COLO668 (cell line): ENCODE data around the gene DPM3.
"Not testable (repeated sequence)": the region's sequence is repeated elsewhere in the genome, so short reads cannot be mapped to it uniquely, and the experiment has no call there.

Source experiments
- DNase-seq: peaks from one replicate; lab custom pipeline; 2025; ENCODE audit not compliant: unreplicated experiment; lab: John Stamatoyannopoulos, UW

Gene DPM3

GRCh38 chr1:155126556-155127104, 13.7 kb downstream of the DPM3 start:
- peak; percentile 94 for DNase-seq

DNA sequence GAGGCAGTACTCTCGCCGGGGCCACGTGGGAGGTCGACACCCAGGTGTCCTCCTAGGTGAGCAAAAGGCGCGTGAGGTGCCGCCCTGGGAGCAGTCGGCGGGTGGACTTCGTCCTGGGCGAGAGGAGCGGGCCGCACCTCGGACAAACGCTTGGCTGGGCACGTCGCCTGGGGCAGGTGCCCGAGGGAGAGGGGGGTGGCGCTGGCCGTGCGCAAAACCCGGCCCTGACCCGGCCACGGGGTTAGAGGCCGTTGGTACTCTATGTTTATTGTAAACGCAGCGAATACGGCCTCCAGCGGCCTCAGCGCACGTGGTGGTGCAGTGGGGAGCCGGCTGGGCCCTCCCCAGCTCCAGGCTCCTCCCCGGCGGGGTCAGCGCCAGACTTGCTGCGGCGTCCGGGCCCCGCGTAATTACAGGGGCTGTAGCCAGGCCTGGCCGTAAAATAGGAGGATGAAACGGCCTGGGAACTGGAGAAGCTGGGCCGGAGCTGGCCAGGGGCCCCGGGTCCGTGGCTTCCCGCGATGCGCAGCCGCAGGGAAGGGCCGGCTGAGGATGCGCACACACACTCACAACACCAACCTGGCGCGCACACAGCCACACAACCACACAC, 14.3 kb downstream of the DPM3 start:
- DNase-seq, result peak; percentile 93

DNA sequence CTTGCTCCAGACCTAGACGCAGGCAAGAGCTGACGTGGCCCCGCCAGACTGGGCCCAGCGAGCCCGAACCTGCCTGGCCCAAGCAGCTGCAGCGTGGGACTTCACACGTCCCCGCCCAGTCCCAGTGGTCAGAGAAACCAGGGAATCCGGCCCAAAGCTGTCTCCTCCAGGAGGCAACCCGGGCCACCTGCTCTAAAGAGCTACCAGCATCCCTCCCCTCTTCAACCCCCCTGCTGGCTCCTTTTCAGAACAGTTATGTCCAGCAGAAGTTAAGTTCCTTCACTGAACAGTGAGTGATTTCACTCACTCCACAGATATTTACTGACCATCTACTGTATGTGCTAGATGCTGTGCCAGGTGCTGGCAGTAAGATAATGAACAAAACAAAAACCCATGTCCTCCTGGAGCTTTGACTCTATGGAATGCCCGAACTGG, 14.8 kb downstream of the DPM3 start:
- peak; percentile 56 for DNase-seq

GRCh38 chr1:155124503-155125463, 15.5 kb downstream of the DPM3 start:
- DNase-seq, result no peak

GRCh38 chr1:155123801-155124200, 16.5 kb downstream of the DPM3 start:
- DNase-seq, result no peak

GRCh38 chr1:155122308-155122707, 18.0 kb downstream of the DPM3 start:
- DNase-seq, result no peak

GRCh38 chr1:155121249-155121648, 19.1 kb downstream of the DPM3 start:
- no peak for DNase-seq

- no peak for DNase-seq
Observed at GRCh38 chr1:155120253-155120652, 20.1 kb downstream of the DPM3 start.

GRCh38 chr1:155118090-155118489, 22.2 kb downstream of the DPM3 start:
- DNase-seq, result not testable (repeated sequence)

DNA sequence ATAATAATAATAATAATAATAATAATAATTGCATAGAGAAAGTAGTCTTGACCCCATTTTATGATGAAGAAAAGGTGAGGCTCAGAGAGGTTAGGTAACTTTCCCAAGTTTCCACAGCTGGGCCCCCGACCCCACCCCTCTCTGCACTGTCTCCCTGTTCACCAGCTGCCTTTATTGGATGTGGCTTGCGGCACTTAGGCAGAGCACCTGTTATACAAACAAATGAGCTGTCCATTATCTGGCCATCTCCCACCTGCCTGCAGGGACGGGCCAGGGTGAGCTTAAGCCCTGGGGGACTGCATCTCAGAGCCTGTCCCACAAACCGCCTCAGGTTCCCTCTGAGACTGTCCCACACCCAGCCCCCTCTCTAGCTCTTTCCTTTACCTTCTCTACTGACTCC, 22.7 kb downstream of the DPM3 start:
- DNase-seq, result peak; percentile 83

GRCh38 chr1:155116113-155116764, 24.1 kb downstream of the DPM3 start:
- DNase-seq, result no peak

DNA sequence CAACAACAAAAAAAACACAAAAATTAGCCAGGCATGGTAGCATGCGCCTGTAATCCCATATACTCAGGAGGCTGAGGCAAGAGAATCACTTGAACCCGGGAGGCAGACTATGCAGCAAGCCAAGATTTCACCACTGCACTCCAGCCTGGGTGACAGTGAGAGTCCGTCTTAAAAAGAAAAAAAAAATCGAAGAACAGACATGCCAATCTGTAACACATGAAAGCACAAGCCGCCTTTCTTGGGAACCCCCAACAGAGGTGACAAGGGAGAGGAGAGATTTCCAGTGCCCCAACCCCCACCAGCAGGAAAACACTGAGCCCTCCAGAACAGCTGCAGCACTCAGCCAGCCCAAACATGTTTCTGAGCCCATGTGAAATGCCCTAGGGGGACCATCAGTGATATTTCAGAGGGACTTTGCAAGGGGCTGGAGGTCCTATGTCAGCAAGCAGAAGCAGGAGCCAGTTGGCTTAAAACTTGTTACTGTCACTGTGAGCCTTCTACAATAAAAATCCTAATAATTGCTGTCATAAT, 26.8 kb downstream of the DPM3 start:
- DNase-seq, result no peak

- no peak for DNase-seq
Observed at GRCh38 chr1:155110826-155111225, 29.5 kb downstream of the DPM3 start.

DNA sequence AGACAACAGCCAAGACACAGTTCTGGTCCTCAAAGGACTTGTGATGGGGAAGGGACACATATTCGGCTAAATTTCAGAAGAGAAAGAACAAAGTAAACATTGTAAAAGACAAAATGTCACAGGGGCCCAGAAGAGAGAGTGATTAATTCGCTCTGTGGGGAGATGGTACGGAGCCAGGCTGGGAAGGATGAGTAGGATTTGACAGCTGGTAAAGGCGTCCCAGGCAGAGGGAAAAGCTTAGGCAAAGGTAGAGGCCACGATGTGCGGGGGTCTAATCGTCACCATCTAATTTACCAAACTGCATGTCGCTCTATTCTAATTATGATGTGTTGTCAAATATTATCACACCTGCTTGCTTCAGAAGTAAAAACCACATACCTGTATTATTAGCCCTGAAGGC, 29.9 kb downstream of the DPM3 start:
- no peak for DNase-seq

DNA sequence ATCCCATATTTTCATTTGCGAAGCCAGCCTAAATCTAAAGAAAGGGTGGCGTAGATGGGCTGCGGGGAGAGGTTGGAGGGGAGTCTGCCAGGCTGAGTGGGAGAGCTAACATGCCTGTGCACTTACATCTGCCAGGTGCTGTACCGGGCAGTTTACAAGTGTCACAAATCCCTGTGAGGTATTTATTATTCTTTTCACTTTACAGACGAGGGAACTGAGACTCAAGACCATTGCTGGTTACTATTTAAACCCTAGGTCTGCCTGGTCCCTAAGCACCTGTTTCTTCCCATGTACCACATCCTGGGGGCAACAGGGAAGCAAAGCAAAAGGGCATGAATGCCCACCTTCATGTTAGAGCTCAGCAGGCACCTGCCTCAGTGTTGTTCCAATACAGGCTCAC, 32.0 kb downstream of the DPM3 start:
- no peak for DNase-seq

GRCh38 chr1:155107309-155108264, 32.7 kb downstream of the DPM3 start:
- DNase-seq, result no peak

DNA sequence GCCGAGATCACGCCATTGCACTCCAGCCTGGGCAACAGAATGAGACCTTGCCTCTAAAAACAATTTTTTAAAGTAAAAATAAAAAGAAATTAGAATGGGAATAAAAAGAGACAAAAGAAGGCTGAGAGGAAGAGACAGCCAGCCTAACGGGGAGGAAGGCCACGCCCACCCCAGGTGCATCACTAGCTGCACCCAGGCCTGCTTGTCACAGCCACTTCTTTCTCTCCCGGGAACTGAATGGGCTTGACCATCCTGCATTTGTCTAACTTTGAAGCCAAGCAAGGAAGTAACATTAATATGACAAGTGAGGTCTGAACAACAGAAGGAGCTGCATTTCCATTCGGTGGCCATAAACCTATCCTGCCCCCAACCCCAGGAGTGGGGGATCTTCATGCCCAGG, 33.5 kb downstream of the DPM3 start:
- peak; percentile 76 for DNase-seq

DNA sequence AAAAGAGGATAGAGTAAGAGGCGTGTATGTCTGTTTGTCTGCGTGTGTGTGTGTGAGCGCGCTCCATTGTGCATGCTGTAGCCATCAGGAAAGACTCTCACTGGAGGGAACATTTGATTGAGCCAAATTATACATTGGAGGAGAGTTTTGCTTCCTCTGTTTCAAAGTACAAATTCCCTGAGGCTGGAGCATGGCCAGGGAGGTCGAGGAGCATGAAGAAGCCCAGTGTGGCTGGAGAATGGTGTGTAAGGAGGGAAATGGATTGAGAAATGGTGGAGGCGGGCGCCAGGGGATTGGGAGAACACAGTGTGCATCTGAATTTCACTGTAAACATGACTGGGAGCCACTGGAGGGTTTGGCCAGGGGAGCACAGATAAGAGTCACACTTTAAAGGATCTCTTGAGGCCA, 34.7 kb downstream of the DPM3 start:
- no peak for DNase-seq

GRCh38 chr1:155104605-155105534, 35.5 kb downstream of the DPM3 start:
- DNase-seq, result no peak
